ENCODE results near the gene MESD. TPM values are rescaled to one million over a fixed set of nuclear protein-coding genes. Genes with fewer than 3 reads are reported as not detected.

Gene MESD
- total RNA-seq, 1 experiment from 2014 or later: 23.1 TPM

- no peak overlapping the region for H3K27ac ChIP-seq
- peaks cover 8% of the 10 kb centered on the region; the same call in 1 of the 2 replicates for H3K36me3 ChIP-seq
- DNase-seq (ENCODE audit: low read depth in 1 of 2, low spot score in 2 of 2): no peak
- peaks cover 17% of the 10 kb centered on the region for H3K4me1 ChIP-seq (replicated peaks)
- no peak overlapping the region for H3K4me3 ChIP-seq
- H3K9me3 ChIP-seq (replicated peaks): peaks cover 3% of the 10 kb centered on the region; the same call in 1 of the 2 replicates
- H3K27me3 ChIP-seq (replicated peaks): no peaks in the 10 kb centered on the region
These were observed 2.4 kb upstream of the MESD start for GRCh38 chr15:80992006-80992405.

GRCh38 chr15:80991421-80991820 lies 1.8 kb upstream of the MESD start:
- no peak overlapping the region for H3K27ac ChIP-seq
- no peak for DNase-seq (ENCODE audit: low read depth in 1 of 2, low spot score in 2 of 2)
- H3K9me3 ChIP-seq (replicated peaks): peaks cover 3% of the 10 kb centered on the region; the same call in 1 of the 2 replicates
- H3K4me1 ChIP-seq (replicated peaks): peaks cover 17% of the 10 kb centered on the region
- no peak overlapping the region for H3K4me3 ChIP-seq
- peaks cover 12% of the 10 kb centered on the region for H3K36me3 ChIP-seq
- H3K27me3 ChIP-seq (replicated peaks): no peaks in the 10 kb centered on the region

GRCh38 chr15:80990955-80991354 lies 1.3 kb upstream of the MESD start:
- no peaks in the 10 kb centered on the region for H3K27me3 ChIP-seq (replicated peaks)
- H3K27ac ChIP-seq: no peak overlapping the region
- H3K9me3 ChIP-seq (replicated peaks): no peaks in the 10 kb centered on the region; the same call in 1 of the 2 replicates
- no peak overlapping the region for H3K4me3 ChIP-seq
- DNase-seq (ENCODE audit: low read depth in 1 of 2, low spot score in 2 of 2): no peak
- peaks cover 16% of the 10 kb centered on the region for H3K36me3 ChIP-seq
- peaks cover 17% of the 10 kb centered on the region for H3K4me1 ChIP-seq (replicated peaks)

- Histone ChIP-seq H3K9me3 (replicated peaks) (no peaks in the 10 kb centered on the region; the same call in 1 of the 2 replicates), H3K4me3 (peak overlapping the region; percentile 95), H3K4me1 (replicated peaks) (peaks cover 17% of the 10 kb centered on the region), H3K36me3 (peaks cover 20% of the 10 kb centered on the region), H3K27ac (peak overlapping the region; percentile 72), H3K27me3 (replicated peaks) (no peaks in the 10 kb centered on the region)
- DNase-seq (ENCODE audit: low read depth in 1 of 2, low spot score in 2 of 2): no peak
These were observed 520 bp downstream of the MESD start for GRCh38 chr15:80989081-80989517.

GRCh38 chr15:80988148-80988796 lies 1.3 kb downstream of the MESD start:
- Histone ChIP-seq H3K9me3 (replicated peaks) (no peaks in the 10 kb centered on the region; the same call in 1 of the 2 replicates), H3K27me3 (replicated peaks) (no peaks in the 10 kb centered on the region), H3K4me1 (replicated peaks) (peaks cover 17% of the 10 kb centered on the region), H3K4me3 (peak overlapping the region; percentile 95), H3K27ac (no peak overlapping the region), H3K36me3 (peaks cover 20% of the 10 kb centered on the region)
- DNase-seq (ENCODE audit: low read depth in 1 of 2, low spot score in 2 of 2): no peak

DNA sequence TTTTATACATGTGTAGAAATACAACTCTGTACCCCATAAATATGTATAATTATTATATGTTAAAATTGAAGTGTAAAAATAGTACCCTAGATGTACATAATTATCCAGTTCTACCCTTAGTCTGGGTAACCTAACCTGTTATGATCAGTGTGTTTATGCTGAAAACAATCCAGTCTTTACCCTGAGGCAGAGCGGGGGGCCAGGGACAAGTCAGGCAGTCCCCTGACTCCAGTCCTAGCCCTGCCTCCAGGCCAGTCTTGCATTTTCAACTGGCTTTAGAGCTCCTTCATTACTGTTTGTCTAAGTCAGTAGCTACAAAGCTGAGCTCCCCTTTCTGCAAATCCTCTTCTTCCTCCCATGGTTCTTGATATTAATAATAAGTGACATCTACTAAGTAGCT lies 3.1 kb downstream of the MESD start:
- H3K27me3 ChIP-seq (replicated peaks): no peaks in the 10 kb centered on the region
- H3K9me3 ChIP-seq (replicated peaks): no peaks in the 10 kb centered on the region; the same call in 1 of the 2 replicates
- peaks cover 33% of the 10 kb centered on the region for H3K36me3 ChIP-seq
- DNase-seq (ENCODE audit: low read depth in 1 of 2, low spot score in 2 of 2): no peak
- H3K27ac ChIP-seq: no peak overlapping the region
- no peak overlapping the region for H3K4me3 ChIP-seq
- peaks cover 17% of the 10 kb centered on the region for H3K4me1 ChIP-seq (replicated peaks)

- Histone ChIP-seq H3K27ac (no peak overlapping the region), H3K27me3 (replicated peaks) (no peaks in the 10 kb centered on the region)
These were observed 3.6 kb downstream of the MESD start for GRCh38 chr15:80985981-80986380.

GRCh38 chr15:80984856-80985255 lies 4.8 kb downstream of the MESD start:
- Histone ChIP-seq H3K4me1 (replicated peaks) (peaks cover 10% of the 10 kb centered on the region), H3K27me3 (replicated peaks) (no peaks in the 10 kb centered on the region), H3K9me3 (replicated peaks) (no peaks in the 10 kb centered on the region), H3K27ac (no peak overlapping the region), H3K36me3 (peaks cover 46% of the 10 kb centered on the region), H3K4me3 (no peak overlapping the region)
- DNase-seq (ENCODE audit: low read depth in 1 of 2, low spot score in 2 of 2): no peak

More at GRCh38 chr15:80985981-80986380, 3.6 kb downstream of the MESD start:
- Histone ChIP-seq H3K36me3 (peaks cover 35% of the 10 kb centered on the region), H3K4me1 (replicated peaks) (peaks cover 17% of the 10 kb centered on the region), H3K9me3 (replicated peaks) (no peaks in the 10 kb centered on the region; the same call in 1 of the 2 replicates), H3K4me3 (no peak overlapping the region)
- no peak for DNase-seq (ENCODE audit: low read depth in 1 of 2, low spot score in 2 of 2)

DNA sequence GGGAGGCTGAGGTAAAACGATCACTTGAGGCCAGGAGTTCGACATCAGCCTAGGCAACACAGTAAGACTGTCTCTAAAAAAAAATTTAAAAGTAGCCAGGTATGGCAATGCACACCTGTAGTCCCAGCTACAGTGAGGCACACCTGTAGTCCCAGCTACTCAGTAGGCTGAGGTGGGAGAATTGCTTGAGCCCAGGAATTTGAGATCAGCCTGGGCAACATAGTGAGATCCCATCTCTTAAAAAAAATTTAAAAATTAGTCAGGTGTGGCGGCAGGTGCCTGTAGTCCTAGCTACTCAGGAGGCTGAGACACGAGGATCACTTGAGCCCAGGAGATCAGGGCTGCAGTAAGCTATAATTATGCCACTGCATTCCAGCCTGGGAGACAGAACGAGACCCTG lies 6.8 kb downstream of the MESD start:
- Histone ChIP-seq H3K9me3 (replicated peaks) (no peaks in the 10 kb centered on the region), H3K36me3 (peaks cover 59% of the 10 kb centered on the region), H3K4me1 (replicated peaks) (peaks cover 8% of the 10 kb centered on the region), H3K27ac (no peak overlapping the region), H3K4me3 (no peak overlapping the region), H3K27me3 (replicated peaks) (no peaks in the 10 kb centered on the region)
- DNase-seq (ENCODE audit: low read depth in 1 of 2, low spot score in 2 of 2): no peak

GRCh38 chr15:80982205-80982604 lies 7.4 kb downstream of the MESD start:
- DNase-seq (ENCODE audit: low read depth in 1 of 2, low spot score in 2 of 2): no peak
- H3K27me3 ChIP-seq (replicated peaks): no peaks in the 10 kb centered on the region

GRCh38 chr15:80979538-80980200 lies 9.9 kb downstream of the MESD start:
- H3K9me3 ChIP-seq (replicated peaks): no peaks in the 10 kb centered on the region
- H3K4me3 ChIP-seq: no peak overlapping the region
- H3K27ac ChIP-seq: no peak overlapping the region
- peaks cover 67% of the 10 kb centered on the region for H3K36me3 ChIP-seq
- DNase-seq (ENCODE audit: low read depth in 1 of 2, low spot score in 2 of 2): no peak
- no peaks in the 10 kb centered on the region for H3K27me3 ChIP-seq (replicated peaks)
- peaks cover 7% of the 10 kb centered on the region; the same call in 1 of the 2 replicates for H3K4me1 ChIP-seq (replicated peaks)

More at GRCh38 chr15:80982205-80982604, 7.4 kb downstream of the MESD start:
- Histone ChIP-seq H3K4me1 (replicated peaks) (peaks cover 7% of the 10 kb centered on the region; the same call in 1 of the 2 replicates), H3K27ac (no peak overlapping the region), H3K4me3 (no peak overlapping the region), H3K36me3 (peaks cover 65% of the 10 kb centered on the region), H3K9me3 (replicated peaks) (no peaks in the 10 kb centered on the region)

DNA sequence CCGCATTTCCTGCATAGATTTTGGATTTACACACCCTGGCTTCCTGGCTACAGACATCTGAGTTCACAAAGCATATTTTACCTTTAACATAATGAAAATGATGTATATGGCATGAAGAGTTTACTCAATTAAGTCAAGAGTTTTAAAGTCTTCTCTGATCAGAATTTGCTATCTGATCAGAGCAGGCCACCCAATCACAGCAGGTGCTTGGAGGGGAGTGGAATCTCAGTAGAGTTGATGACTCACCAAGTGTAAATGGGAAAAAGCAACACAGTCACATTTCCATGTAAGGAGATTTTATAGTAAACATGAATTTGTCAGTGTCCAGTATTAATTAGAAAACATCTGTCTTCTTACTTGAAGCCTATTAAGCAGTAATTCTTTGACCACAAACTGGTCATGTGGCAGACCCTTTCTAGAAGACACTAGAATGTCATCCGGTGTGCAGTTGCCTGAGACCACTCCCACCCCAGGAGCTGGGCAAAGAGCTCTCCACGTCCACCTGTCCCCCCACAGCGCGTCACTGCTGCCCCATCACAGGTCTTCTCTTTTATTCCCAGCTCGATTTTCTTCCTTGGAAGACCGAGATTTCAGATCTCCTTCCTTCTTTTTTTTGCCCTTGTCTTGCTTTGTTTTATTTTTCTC lies 10.8 kb downstream of the MESD start:
- Histone ChIP-seq H3K27ac (no peak overlapping the region), H3K9me3 (replicated peaks) (no peaks in the 10 kb centered on the region), H3K4me1 (replicated peaks) (peaks cover 7% of the 10 kb centered on the region; the same call in 1 of the 2 replicates), H3K4me3 (no peak overlapping the region), H3K27me3 (replicated peaks) (no peaks in the 10 kb centered on the region), H3K36me3 (peaks cover 67% of the 10 kb centered on the region)
- no peak for DNase-seq (ENCODE audit: low read depth in 1 of 2, low spot score in 2 of 2)

- H3K27ac ChIP-seq: no peak overlapping the region
- no peak for DNase-seq (ENCODE audit: low read depth in 1 of 2, low spot score in 2 of 2)
- no peaks in the 10 kb centered on the region for H3K27me3 ChIP-seq (replicated peaks)
- peaks cover 7% of the 10 kb centered on the region; the same call in 1 of the 2 replicates for H3K4me1 ChIP-seq (replicated peaks)
- H3K9me3 ChIP-seq (replicated peaks): no peaks in the 10 kb centered on the region
- no peak overlapping the region for H3K4me3 ChIP-seq
- H3K36me3 ChIP-seq: peaks cover 65% of the 10 kb centered on the region
These were observed 12.0 kb downstream of the MESD start for GRCh38 chr15:80977627-80978036.

DNA sequence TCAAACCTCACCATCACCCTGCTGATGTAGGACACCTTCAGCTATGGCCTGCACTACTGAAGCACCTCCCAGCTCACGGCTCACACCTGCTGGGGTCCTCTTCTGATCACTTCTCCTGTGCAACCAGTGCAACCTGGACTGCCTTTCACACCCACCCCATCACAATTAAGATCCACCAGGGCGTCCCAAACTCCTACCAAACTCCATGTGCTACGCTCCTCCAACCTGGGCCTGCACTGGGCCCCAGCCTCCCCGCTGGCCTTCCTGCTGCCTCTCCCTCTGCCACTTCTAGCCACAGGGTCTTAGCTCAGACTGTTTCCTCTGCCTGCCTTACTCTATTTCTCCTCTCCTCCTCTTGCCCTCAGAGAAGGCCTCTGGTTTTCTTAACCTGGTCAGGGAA lies 12.8 kb downstream of the MESD start:
- peaks cover 57% of the 10 kb centered on the region for H3K36me3 ChIP-seq
- no peak for DNase-seq (ENCODE audit: low read depth in 1 of 2, low spot score in 2 of 2)
- H3K4me1 ChIP-seq (replicated peaks): peaks cover 7% of the 10 kb centered on the region; the same call in 1 of the 2 replicates
- no peak overlapping the region for H3K27ac ChIP-seq
- no peak overlapping the region for H3K4me3 ChIP-seq
- no peaks in the 10 kb centered on the region for H3K9me3 ChIP-seq (replicated peaks)
- no peaks in the 10 kb centered on the region for H3K27me3 ChIP-seq (replicated peaks)

All from SJSA1 (cell line).